ENCODE results near the gene RFPL1.
"Not testable (repeated sequence)": the region's sequence is repeated elsewhere in the genome, so short reads cannot be mapped to it uniquely, and the experiment has no call there.

RFPL1 gene

DNA sequence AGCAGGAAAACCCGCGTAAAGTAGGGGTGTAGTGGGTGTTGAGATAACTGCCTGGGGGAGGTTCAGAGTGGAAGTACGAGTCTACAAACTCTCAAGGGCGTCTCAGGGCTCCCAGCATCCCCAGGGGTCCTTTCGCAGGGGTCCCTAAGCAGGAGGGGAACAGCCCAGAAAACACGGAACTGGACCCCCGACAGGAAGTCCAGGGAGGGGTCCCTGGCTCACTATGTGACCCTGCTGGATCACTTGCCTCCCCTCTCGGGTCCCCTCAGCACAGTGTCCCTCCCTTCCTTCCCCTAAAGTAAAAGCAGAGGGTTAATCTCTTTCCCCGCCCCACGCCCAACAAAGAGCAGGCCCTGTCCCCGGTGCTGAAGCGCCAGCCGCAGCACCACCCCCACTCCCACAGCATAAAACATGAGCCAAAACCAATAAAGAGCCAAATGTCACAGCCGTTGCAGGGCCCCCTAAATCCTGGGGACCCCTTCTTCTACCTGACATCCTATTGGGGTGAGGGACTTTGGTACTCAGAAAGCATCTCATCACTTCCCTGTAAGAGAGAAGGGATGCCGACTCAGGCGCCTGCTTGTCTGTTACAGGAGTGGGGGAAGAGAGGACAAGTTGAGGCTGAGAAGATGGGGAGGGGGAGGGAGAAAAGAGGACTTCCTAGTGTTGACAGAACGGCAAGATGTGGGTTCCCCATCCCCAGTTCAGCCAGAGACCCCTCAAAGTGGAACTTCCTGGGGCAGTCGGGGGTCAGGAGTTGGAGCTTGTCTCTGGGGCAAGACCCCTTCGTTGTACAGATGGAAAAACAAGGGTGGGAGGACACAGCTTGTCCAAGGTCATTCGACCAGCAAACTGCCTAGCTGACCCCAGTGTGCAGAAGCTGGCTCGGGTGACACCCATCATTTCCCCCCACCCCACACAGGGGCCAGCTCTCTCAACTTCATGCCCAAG, 40.2 kb downstream of the RFPL1 start:
- no peak for DNase-seq (ENCODE audit: low spot score)

DNA sequence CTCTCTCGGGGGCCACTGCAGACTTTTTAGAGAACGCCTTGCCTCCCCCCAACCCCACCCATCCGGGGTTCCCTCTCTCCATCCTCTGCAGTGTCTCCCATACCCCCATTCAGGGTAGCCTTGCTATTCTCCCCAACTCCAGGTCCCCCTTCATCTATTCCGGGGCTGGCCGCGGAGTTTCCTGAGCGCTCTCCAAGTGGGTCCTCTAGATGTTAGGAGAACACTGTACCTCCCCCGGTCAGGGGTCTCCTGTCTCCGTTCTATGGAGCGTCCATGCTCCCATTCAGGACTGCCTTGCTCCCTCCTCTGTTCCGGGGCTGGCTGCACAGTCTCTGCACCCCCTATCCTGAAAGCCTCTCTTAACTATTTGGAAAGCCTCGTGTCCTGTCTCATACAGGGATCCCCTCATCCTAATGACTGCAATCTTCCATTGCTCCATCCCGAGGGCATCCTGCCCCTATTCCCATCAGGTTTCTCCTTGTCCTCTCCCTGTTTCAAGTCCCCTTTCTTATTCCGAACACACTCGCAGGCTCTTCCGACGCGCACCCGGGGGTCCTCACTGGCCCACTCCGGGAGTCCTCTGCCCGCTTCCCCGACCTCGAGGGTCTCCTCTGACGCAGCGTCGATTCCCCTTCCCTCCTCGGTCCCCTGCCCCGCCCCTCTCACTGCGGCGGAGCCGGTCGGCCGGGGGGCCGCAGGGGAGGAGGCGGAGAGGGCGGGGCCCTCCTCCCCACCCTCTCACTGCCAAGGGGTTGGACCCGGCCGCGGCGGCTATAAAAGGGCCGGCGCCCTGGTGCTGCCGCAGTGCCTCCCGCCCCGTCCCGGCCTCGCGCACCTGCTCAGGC, 41.3 kb downstream of the RFPL1 start, which contains the start of gene NEFH:
Gene NEFH, plus strand, starts transcription at position 802 of the 845 bp plus-strand sequence. CDS start 45 bp downstream, outside the sequence.
- no peak for DNase-seq (ENCODE audit: low spot score)

DNA sequence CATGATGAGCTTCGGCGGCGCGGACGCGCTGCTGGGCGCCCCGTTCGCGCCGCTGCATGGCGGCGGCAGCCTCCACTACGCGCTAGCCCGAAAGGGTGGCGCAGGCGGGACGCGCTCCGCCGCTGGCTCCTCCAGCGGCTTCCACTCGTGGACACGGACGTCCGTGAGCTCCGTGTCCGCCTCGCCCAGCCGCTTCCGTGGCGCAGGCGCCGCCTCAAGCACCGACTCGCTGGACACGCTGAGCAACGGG, 41.8 kb downstream of the RFPL1 start:
- DNase-seq (ENCODE audit: low spot score): no peak

DNA sequence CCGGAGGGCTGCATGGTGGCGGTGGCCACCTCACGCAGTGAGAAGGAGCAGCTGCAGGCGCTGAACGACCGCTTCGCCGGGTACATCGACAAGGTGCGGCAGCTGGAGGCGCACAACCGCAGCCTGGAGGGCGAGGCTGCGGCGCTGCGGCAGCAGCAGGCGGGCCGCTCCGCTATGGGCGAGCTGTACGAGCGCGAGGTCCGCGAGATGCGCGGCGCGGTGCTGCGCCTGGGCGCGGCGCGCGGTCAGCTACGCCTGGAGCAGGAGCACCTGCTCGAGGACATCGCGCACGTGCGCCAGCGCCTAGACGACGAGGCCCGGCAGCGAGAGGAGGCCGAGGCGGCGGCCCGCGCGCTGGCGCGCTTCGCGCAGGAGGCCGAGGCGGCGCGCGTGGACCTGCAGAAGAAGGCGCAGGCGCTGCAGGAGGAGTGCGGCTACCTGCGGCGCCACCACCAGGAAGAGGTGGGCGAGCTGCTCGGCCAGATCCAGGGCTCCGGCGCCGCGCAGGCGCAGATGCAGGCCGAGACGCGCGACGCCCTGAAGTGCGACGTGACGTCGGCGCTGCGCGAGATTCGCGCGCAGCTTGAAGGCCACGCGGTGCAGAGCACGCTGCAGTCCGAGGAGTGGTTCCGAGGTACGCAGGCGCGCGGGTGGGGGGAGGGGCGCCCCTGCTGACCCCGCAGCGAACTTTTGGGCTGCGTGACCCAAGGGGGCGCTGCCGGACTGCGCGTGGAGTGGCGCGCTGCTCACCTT, 42.3 kb downstream of the RFPL1 start:
- DNase-seq (ENCODE audit: low spot score): peak; percentile 60

DNA sequence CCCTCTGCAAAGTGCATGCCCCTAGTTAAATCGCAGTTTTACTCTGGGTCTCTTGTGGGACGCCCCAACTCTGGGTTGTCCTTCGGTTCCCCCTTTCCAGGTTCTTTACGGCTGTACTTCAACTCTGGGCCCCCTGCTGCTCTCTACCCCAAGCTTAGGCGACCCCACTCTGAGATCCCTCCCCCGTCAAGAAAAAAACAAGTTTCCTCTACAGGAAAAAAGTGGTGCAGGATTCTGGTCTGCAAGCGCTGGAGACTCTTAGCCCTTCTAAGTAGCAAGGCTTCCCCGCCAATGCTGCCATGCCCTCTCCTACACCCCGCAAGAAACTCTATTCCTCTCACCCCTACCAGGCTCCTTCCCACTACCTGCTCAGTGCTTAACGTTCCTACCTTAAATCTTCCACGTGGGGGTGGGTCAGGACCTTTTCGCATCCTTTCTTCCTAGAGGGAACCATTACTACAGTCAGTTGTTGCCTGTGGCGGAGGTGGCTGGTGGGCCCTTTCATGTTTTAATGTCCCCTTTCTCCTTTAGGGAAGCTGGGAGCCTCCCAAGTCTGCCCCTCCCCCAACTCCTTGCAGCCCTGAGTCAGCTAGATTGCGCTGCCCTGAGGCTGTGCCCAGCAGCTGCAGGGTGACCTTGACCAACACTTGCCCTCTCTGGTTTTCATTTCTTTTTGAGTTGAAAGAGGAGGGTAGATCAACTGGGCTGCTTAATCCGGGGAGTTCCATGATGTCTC, 43.0 kb downstream of the RFPL1 start:
- DNase-seq (ENCODE audit: low spot score): no peak

DNA sequence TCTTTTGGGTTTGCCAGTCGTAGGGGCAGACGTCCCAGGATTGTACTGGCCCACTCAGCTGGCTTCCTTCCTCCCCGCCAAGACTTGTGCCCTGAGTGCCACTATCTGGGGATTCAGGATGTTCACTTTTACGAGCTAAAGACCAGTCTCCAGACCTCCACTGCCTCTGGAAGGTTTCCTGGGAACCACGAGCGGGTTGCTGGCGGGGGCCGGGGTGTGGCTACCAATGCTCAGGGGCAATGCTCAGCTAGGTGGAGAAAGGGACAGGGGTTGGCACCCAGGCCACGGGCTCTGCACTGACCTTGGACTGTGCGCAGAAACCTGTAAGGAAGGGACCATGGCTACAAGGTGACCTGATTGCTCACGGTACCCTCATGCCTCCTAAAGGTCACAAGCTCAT, 43.9 kb downstream of the RFPL1 start:
- no peak for DNase-seq (ENCODE audit: low spot score)

DNA sequence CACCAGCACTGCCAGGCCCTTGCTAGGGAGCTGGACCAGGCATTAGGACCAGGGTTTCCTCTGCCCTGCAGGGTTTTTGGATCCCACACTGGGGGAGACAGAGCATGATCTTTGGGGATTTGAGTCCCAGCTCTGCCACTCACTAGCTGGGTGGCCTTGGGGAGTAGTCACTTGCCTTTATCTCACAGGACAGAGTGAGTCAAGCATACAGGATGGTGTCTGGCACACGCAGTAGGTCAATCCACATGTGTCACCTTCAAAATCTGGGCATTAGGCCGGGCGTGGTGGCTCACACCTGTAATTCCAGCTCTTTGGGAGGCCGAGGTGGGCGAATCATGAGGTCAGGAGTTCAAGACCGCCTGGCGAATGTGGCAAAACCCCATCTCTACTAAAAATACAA, 44.3 kb downstream of the RFPL1 start:
- DNase-seq (ENCODE audit: low spot score): no peak

DNA sequence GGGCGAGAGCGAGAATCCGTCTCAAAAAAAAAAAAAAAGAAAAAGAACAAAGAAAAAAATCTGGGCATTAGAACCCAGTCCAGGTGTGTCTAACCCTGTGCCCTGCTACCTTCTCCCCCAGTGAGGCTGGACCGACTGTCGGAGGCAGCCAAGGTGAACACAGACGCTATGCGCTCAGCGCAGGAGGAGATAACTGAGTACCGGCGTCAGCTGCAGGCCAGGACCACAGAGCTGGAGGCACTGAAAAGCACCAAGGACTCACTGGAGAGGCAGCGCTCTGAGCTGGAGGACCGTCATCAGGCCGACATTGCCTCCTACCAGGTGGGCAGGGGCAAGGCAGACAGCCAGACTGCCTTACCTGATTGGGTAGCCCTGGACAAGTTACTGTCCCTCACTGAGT, 44.9 kb downstream of the RFPL1 start:
- DNase-seq (ENCODE audit: low spot score): no peak

DNA sequence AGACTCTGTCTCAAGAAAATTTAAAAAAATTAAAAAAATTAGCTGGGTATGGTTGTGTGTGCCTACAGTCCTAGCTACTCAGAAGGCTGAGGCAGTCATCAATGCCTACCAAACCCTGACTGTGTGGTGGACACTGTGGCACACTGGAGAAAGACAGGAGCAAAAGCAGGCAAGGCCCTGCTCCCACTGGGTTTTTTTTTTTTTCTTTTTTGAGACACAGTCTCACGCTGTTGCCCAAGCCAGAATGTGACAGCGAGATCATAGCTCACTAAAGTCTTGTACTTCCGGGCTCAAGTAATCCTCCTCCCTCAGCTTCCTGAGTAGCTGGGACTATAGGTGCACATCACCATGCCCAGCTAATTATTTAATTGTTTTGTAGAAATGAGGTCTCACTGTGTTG, 46.3 kb downstream of the RFPL1 start:
- DNase-seq (ENCODE audit: low spot score): no peak

DNA sequence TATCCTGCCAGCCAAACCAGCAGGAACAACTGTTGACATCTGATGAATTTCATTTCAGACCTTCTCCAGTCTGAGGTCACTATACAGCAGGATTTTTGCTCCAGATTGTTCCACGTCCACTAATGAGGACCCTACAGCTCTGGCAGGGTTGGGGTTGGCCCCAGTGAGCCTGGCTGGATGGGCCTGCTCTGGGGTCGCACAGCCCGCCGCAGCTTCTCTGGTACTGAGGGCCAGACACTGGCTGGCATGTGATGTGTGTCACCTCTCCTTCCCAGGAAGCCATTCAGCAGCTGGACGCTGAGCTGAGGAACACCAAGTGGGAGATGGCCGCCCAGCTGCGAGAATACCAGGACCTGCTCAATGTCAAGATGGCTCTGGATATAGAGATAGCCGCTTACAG, 47.1 kb downstream of the RFPL1 start:
- no peak for DNase-seq (ENCODE audit: low spot score)

DNA sequence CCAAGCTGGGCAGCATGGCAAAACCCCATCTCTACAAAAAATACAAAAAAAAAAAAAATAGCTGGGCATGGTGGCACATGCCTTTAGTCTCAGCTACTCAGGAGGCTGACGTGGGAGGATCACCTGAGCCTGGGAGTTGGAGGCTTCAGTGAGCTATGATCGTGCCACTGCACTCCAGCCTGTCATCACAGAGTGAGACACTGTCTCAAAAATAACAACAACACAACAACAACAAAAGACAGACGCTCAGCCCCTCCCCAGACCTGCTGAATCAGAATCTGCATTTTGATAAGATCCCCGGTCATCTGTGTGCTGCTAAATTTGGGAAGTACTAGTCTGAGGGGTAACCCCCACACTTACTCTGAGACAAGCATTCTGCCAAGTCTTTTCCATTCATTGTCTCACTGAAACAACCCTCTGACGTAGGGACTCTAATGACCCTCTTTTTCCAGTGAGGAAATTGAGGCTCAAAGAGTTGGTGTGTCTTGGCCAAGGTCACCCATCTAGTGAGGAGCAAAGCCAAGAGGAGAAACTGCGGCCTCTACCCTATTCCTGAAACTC, 49.1 kb downstream of the RFPL1 start:
- DNase-seq (ENCODE audit: low spot score): no peak

DNA sequence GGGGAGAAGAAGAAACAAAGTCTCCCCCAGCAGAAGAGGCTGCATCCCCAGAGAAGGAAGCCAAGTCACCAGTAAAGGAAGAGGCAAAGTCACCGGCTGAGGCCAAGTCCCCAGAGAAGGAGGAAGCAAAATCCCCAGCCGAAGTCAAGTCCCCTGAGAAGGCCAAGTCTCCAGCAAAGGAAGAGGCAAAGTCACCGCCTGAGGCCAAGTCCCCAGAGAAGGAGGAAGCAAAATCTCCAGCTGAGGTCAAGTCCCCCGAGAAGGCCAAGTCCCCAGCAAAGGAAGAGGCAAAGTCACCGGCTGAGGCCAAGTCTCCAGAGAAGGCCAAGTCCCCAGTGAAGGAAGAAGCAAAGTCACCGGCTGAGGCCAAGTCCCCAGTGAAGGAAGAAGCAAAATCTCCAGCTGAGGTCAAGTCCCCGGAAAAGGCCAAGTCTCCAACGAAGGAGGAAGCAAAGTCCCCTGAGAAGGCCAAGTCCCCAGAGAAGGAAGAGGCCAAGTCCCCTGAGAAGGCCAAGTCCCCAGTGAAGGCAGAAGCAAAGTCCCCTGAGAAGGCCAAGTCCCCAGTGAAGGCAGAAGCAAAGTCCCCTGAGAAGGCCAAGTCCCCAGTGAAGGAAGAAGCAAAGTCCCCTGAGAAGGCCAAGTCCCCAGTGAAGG, 50.9 kb downstream of the RFPL1 start:
- not testable (repeated sequence) for DNase-seq (ENCODE audit: low spot score)

DNA sequence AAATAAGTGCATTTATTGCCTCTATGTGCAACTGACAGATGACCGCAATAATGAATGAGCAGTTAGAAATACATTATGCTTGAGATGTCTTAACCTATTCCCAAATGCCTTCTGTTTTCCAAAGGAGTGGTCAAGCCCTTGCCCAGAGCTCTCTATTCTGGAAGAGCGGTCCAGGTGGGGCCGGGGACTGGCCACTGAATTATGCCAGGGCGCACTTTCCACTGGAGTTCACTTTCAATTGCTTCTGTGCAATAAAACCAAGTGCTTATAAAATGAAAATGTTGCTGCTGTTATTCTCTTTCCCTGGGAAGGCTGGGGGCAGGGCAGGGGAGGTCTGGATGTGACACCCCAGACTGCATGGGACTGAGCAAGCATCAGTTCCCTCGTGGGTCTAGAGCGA, 52.6 kb downstream of the RFPL1 start:
- no peak for DNase-seq (ENCODE audit: low spot score)
